ENCODE results near the gene SERPINB6. TPM values are rescaled to one million over a fixed set of nuclear protein-coding genes. Genes with fewer than 3 reads are reported as not detected.
"Not testable (repeated sequence)": the region's sequence is repeated elsewhere in the genome, so short reads cannot be mapped to it uniquely, and the experiment has no call there.

The SERPINB6 gene
- total RNA-seq (2014; rRNA removed; shearing (Covaris generic)): 177 and 209 TPM in 2 replicates

DNA sequence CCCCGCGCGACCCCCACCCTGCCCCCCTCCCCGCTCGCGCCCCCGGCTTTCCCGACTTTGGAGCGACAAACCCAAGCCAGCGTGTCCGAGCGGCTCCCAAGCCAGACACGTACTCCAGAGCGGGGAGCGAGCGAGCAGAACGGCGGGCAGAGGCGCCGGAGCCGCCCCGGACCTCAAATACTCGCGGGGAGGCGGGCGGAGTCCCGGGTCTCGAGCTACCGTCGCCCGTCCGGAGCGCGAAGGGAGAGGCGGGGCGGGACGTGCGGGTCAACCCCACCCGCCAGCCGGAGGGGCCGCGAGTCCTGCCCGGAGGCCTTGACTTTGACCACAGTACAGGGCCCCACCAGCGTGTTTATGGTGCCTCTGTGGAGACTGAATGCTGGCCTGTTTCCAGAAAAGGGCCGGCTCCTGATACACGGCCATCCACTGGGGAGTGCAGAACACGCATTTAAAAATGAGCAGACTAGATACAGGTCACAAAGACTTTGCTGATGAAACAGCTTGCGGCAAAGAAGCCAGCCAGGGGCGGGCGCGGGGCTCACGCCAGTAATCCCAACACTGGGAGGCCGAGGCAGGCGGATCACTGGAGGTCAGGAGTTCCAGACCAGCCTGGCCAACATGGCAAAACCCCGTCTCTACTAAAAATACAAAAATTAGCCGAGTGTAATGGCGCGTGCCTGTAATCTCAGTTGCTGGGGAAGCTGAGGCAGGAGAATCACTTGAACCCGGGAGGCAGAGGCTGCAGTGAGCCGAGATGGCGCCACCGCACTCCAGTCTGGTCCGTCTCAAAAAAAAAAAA lies at the start of gene SERPINB6:
TSS of gene SERPINB6 (minus strand) at position 148 of the 799 bp plus-strand sequence. CDS start 12,235 bp downstream, outside the sequence.
- peak; percentile 84 for DNase-seq (ENCODE audit: low read depth)

DNA sequence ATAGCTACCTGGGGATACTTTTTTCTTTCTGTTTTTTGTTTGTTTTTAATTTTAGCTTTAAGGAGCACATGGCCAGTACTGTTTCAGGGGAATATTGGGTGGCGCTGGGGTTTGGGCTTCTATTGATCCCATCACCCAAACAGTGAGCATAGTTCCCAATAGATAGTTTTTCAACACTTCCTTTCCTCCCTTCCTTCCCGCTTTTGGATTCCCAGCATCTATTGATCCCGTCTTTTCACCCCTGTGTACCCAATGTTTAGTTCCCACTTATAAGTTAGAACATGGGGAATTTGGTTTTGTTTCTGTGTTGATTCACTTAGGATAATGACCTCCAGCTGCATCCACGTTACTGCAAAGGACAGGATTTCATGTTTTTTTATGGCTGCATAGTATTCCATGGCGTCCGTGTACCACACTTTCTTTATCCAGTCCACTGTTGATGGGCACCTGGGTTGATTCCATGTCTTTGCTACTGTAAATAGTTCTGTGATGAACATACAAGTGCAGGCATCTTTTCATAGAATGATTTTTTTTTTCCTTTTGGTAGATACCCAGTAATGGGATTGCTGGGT lies 48.5 kb upstream of the SERPINB6 start:
- DNase-seq (ENCODE audit: low read depth): no peak

DNA sequence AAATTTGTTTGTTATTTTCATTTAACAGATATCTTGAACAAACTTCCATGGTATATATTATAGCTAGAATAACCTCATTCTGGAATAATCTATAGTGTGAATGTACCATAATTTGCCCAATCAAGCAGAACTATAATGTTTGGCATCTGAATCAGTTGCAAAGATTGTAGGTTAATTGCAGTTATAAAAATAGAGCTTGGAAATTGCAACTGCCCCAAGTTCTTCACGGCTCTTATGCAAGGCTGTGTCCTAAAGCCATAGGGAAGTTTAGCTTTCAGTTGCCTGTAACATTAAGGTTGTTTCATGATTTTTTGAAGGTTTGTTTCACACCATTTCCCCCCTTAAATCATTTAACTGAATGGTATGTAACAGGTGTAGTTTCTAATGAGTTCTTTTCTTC lies 47.7 kb upstream of the SERPINB6 start:
- no peak for DNase-seq (ENCODE audit: low read depth)

DNA sequence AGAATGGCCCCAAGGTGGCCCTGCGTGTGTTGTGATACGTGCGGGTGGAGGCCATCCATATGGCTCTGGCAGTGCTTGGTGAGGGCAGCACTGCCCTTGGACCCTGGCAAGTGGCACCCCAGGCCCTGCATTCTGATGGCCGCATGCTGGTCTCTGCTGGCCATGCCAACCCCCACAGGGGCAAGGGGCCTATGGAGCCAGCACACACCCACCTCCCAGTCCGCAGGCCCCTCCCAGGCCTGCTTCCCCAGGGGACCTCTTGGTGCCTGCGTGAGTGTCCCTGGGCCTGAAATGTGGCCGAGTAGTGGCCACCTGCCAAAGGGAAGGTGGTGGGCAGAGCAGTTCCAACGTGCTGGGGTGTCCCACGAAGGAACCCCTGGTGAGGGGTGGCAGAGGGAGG lies 45.9 kb upstream of the SERPINB6 start:
- no peak for DNase-seq (ENCODE audit: low read depth)

DNA sequence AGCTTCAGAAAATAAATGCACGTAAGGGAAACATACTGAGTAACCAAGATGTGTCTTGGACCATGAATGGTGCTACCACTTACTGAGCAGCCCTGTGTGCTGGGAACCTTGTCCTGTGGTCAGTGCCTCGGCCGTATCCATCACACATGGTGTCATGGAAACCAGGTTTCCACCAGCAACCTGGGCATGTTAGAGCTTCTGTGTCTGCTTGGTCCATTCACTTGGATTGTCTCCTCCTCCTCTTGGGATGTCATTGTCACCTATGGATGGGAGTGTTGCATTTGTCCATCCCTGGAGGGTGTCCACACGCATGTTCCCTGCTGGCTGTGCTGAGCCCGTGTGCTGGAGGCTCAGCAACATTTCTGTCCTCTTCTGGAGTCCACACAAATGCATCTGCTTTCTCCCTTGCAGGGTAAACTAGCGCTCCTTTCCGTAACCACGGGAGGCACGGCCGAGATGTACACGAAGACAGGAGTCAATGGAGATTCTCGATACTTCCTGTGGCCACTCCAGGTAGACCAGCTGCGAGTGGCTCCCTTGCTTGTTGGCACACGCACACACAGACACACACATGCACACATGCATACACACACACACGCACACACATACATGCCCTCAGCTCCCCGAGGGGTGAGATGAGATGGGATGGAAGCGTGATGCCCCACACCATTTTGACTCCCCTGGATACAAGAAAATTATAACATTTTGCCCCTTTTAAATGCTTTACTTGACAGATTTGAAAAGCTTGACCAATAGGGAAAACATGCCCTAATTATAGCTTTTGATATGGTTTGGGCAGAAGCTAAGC lies 45.3 kb upstream of the SERPINB6 start:
- no peak for DNase-seq (ENCODE audit: low read depth)

DNA sequence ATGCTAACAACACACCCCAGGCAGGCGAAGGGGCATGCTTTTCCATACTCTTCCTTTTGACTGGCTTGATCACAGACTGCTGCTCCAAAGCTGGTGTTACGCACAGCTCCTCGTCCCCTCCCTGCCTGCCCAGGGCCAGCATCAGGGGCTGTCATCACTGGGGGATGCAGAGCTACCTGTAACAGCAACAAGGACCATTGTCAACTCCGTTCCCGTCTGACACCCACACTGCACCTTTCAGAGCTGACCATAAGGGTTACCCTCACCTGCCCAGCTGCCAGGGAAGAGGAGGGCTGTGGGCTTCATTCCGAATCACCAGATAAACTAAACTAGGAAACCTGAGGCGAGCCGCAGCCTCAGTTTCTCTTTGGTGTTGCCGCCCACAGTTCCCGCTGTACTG lies 43.8 kb upstream of the SERPINB6 start:
- DNase-seq (ENCODE audit: low read depth): no peak

DNA sequence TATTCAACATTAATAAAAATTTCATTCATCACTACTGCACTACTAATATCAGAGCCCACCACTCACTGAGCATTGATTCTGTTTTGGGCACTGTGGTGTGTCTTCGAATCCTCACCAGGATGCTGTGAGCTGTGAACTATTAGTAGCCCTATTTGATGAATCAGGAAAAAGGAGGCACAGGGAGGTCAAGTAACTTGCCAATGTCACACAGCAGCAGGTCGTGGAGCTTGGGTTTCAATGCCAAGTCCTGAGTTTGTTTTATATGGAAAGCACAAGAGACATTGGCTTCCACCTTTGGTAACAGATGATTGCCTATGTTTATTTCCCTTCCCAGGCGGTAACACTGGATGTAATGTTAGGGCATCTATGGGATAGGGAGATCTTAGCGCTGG lies 43.3 kb upstream of the SERPINB6 start:
- DNase-seq (ENCODE audit: low read depth): no peak

DNA sequence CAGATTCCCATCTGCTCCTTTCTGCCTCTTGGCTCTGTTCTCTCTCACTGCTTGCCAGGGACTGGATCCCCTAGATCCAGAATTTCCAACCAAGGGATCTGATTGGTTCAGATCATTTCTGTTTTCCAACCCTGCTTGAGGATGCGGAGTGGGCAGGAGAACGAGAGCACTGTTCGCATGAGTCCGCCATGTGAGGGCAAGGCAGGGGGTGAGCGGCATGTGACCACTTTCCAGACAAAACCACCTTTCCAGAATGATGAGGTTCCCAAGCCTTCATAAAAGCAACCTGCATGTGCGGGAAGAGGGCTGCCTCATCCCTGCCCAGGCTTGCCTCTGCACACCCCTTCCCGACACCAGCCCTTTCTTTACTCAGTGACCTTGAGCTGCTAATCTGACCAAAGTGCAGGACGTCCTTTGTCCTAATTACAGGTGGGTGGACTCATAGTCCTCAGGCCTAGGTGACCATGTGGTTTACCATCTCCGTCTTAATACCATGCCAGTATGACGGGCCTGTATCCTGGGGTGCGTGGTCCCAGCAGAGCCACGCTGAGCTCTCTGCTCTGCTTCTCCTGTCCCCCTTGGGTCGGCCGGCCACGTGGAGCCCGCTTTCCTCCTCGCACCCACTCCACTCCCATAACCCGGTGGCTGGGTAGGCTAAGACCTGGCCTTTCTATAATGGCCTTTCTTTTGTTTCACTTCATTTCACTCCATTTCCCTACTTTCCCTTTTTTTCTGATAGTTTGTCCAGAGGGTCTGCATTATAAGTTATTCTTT lies 42.7 kb upstream of the SERPINB6 start:
- no peak for DNase-seq (ENCODE audit: low read depth)

DNA sequence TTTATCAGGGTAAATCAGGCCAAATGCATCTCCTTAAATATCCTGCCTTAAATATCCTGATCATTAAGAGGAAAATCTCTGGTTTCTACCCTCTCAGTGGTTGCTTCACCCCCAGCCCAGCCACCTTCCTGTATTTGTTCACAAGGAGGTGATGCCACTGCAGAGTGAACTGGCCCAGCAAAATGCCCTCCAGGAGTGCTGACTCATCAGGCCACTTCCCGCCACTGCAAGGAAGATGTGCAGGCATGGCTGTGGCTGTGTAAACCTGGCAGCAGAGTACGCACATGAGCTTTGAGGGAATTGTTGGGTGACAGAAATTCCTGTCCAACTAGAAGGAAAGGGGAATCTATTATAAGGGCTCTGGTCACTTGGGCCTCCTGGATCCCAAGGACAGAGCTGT lies 42.1 kb upstream of the SERPINB6 start:
- peak; percentile 95 for DNase-seq (ENCODE audit: low read depth)

DNA sequence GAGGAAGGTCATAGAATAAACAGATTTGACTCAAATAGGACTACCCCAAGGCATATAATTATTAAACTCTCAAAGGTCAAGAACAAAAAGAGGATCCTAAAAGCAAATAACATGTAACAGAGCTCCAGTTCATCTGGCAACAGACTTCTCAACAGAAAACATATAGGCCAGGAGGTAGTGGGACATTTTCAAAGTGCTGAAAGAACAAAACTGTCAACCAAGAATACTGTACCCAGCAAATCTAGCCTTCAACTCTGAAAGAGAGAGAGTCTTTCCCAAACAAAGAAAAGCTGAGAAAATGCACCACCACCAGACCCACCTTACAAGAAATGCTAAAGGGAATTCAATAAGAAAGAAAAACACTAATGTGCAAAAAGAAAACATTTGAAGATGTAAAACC lies 40.2 kb upstream of the SERPINB6 start:
- no peak for DNase-seq (ENCODE audit: low read depth)

DNA sequence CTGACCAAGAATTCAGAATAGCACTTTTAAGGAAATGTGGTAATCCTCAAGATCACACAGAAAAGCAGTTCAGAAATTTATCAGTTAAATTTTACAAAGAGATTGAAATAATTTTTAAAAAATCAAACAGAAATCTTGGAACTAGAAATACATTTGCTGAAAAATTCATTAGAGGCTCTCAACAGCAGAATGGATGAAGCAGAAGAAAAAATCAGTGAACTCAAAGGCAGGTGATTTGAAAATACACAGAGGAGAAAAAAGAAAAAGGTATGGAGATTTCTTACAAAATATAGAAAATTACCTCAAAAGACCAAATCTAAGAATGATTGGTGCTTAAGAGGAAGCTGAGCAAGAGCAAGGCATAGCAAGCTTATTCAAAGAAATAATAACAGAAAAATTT lies 39.8 kb upstream of the SERPINB6 start:
- DNase-seq (ENCODE audit: low read depth): no peak

DNA sequence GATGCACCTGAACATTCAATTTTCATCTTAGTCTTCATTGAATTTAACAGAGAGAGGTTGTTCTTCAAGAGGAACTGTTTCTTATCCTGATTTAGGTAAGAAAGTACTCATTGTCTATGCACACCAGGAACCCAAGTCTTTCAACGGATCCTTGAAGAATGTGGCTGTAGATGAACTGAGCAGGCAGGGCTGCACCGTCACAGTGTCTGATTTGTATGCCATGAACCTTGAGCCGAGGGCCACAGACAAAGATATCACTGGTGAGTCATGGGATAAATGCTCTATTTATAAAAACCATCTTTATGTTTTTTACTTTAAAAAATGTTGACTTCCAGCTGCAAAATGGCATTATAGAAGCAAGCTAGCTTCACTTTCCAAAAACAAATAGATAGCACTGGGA lies 38.6 kb upstream of the SERPINB6 start:
- peak; percentile 64 for DNase-seq (ENCODE audit: low read depth)

DNA sequence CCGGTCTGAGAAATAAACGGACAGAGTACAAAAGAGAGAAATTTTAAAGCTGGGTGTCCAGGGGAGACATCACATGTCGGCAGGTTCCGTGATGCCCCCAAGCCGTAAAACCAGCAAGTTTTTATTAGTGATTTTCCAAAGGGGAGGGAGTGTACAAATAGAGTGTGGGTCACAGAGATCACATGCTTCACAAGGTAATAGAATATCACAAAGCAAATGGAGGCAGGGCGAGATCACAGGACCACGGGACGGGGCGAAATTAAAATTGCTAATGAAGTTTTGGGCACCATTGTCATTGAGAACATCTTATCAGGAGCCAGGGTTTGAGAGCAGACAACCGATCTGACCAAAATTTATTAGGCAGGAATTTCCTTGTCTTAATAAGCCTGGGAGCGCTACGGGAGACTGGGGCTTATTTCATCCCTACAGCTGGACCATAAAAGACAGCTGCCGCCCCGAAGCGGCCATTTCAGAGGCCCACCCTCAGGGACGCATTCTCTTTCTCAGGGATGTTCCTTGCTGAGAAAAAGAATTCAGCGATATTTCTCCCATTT lies 37.4 kb upstream of the SERPINB6 start:
- DNase-seq (ENCODE audit: low read depth): not testable (repeated sequence)

DNA sequence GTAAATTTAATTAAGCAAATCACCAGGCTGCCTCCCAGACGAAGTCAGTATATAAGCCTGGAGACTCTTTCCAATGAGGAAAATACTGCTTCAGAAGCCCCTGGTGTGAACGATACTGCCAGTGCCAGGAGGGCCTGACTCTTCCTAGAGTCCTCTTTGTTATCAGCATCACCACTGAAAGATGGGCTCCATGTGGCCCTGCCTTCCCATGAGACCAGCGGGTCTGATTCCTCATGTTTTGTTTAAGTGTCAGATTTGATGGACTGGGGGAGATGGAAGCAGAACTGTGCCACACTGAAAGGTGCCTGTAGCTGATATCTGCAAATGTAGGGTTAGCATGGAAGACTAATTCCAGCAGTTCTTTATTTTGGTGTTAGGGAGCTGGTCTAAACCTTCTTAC lies 36.2 kb upstream of the SERPINB6 start:
- DNase-seq (ENCODE audit: low read depth): no peak

DNA sequence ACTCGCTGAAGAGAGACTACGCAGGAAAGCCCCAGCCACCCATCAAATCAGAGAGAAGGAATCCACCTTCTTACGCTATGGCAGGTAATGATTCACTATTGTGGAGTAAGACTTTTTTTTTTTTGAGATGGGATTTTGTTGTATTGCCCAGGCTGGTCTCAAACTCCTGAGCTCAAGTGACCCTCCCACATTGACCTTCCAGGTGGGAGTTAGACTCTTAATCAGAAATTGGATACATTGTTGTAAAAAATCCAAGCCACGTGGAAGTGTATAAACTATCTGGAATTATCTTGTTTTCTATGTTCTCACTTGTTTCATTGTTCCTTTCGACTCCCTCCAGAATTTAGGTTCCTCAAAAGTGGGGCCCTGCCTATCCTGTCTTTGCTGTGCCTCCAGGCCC lies 35.1 kb upstream of the SERPINB6 start:
- DNase-seq (ENCODE audit: low read depth): no peak

DNA sequence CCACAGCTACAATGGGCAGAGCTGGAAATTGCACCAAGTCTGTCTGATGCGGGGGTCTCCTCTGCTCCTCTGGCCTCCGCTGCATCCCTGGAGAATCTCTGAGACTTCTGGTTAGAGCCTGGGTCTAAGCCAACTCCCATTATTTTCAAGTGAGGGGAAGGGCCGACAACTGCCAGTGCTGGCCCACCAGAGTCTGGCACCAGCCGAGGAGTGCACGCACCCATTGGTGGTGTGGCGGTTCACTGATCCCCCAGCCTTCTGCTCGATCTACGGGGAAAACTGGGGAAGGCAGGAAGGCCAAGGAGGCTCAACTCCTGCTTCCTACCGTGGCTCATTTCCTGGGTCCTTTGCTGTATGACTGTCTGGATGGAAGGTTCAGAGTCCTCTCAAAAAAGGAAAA lies 34.5 kb upstream of the SERPINB6 start:
- no peak for DNase-seq (ENCODE audit: low read depth)

DNA sequence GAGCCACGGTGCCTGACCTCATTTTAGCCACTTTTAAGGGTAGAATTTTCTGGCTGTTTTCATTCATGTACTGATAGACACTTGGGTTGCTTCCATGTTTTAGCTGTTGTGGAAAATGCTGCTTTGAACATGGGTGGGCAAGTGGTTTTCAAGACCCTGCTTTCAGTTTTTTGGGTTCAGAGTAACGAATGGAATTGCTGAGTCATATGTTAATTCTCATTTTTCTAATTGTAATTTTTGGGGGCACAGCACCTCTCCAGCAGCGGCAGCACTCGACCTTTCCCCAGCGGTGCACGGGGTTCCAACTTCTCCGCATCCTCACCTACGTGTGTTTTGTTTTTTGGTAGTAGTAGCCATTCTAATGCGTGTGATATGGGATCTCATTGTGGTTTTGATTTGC lies 33.7 kb upstream of the SERPINB6 start:
- no peak for DNase-seq (ENCODE audit: low read depth)

DNA sequence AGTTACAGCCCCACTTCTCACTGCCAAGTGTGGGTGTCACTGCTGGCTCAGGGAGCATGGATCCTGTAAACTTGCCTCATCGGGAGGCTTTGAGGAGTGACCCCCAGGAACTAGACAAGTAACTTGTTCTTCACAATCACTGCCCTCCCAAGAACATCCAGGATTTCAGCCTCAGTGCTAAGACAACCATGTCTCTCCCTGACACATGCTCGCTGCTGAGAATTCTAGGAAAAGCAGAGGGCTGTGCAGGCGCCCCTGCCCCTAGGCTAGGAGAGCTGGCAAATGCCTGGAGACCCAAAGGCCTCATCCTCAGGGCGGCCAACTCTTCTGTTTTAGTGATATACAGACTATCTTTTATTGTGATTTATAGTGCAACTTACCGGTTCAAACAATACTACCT lies 31.9 kb upstream of the SERPINB6 start:
- not testable (repeated sequence) for DNase-seq (ENCODE audit: low read depth)

DNA sequence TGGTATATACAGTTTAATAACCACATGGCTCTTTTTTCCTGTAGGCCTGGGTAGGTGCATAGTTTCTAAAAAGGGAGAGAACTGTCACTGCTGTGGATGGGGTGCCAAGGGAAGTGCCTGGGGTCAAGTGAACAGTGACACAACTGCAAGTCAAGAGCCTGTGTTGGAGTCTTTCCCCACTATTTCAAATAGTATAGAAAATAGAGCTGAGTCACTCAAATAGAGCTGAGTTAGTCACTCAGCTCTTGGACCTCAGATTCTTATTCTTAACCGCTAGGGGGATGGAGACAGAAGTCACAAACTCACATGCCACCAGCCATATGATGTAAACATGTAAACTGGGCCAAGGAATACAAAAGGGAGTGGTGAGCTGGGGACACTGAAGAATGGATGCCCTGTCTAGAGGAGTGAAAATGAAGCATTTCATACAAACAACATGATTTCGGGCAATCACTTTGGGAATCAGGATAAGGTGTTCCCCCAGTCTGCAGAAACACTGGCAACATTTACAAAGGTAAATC lies 30.5 kb upstream of the SERPINB6 start:
- peak; percentile 89 for DNase-seq (ENCODE audit: low read depth)

DNA sequence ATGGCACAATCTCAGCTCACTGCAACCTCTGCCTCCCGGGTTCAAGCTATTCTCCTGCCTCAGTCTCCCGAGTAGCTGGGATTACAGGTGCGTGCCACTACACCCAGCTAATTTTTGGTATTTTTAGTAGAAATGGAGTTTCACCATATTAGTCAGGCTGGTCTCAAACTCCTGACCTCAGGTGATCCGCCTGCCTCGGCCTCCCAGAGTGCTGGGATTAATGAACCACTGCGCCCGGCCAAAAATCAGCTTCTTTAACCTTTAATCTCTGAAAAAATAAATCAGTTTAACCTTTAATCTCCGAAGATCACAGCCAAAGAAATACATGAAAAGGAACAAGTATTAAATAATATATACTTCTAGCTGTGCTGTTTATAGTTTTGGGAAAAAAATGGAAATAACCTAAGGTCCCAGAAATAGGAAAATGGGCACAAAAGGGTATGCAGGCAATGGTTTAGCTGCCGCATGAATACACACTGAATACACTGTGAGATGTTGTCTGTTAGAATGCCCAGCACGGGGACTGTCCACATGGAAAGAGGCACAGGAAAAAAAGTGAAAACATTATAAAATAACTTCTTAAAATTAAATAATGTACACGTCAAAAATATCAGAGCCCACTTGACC lies 29.9 kb upstream of the SERPINB6 start:
- no peak for DNase-seq (ENCODE audit: low read depth)
